Tongue (tissue), 2 donors: ENCODE measurements around the gene POU3F2. TPM values are rescaled to one million over a fixed set of nuclear protein-coding genes. Genes with fewer than 3 reads are reported as not detected.
A peak's percentile ranks its signal among the peaks of the same experiment; 100 is the strongest.

ENCODE experiments used
- DNase-seq: peaks from one replicate; pipeline ENCODE4 v3.0.0-alpha.2; 2015
- total RNA-seq: library from RNA; depleted of rRNA; stranded (reverse); fragments of >200 nt; gene quantifications from one replicate; pipeline ENCODE4 v1.2.3, GENCODE V29; 2014

The POU3F2 gene
- total RNA-seq, 1 donor from 2014 or later, result 0.41 TPM

DNA sequence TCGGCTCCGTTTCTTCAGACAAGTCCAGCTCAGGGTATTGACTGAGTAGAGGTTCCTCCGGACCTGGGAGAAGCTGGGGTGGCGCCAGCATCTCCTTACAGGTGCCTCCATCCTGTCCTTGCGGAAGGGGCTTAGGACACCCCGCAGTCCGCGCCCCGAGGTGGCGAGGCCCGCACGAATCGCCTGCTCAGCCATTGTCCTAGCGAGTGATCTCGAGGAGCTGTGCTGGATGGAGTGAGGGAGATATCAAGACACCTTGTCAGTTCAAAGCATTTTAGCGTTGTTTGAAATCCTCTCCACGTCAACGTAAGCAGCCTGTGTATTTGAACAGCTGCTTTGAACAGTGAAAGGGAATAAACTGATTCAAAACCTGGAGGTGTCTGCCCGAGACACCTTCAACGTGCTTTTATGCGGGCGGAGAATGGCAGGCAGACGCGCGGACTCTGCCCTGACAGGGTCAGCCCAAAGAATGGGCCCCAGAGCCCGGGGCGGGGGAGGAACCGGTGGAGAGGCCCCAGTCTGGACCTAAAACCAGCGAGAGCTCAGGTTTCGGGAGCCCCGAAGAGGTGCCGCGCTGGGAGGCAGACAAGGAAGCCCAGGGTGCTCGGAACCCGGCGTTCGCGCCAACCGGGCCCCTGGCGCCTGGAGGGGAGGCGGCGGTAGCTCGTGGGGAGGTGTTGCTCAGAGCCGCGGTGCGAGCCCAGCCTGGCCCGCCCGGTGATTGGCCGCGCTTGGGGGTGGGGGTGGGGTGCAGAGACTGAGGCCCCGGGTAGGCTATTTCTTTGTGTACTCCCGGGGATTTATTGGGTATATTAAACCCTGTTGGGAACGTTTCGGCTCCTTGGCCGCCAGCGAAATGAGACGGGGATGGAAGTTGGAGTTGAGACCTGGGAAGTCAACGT, 3.1 kb upstream of the POU3F2 start:
- DNase-seq, result no peak

DNA sequence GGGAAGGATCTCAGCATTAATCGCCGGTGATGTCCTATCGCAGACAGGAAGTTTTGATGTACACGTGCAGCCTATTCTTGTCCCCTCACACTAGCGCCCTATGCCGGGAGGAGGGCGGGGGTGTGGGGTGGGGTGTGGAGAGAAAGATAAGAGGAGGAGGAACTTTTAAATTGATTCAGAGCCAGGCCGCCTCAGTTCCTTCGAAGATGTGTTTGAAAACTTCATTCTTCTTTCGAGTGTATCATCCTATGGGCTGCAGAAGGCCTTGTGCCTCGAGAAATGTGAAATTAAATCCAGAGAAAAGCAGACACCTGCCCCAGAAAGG, 2.5 kb upstream of the POU3F2 start:
- DNase-seq, result no peak

DNA sequence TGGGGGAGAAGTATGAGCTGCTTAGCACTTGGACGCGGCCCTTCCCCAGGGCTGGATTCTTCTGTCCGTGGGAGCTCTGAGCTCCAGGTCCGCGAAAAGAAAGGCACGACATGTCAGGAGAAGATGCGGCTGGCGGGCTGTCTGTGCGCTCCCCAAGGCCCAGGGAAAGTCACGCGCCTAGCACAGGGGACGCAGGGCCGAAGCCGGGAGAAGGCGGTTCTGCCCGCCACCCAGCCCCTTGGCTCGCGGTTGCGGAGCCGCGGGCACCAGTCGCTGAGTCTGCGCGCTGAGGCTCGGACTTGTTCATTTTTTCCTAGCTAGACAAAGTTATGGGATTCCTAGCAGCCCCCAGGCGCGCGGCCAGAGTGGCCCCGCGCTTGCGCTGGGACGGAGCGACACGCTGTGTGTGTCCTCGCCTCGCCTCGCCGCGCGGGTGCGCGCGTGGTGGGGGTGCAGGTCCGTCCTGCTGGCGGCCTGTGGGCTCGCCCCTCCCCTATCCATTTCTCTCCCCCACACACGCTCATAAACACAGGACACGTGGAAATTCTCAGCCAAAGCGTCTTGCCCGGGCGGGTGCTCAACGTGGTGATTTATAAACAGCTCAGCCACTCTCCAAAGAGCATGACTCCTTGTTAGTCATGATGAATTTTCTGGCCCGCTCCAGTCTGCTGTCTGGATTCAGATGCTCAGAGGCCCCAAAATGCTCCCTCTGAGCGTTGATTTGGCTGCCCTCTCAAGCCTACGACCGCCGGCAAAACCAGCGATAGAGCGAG, 1.9 kb upstream of the POU3F2 start:
- peak; percentile 24 for DNase-seq

DNA sequence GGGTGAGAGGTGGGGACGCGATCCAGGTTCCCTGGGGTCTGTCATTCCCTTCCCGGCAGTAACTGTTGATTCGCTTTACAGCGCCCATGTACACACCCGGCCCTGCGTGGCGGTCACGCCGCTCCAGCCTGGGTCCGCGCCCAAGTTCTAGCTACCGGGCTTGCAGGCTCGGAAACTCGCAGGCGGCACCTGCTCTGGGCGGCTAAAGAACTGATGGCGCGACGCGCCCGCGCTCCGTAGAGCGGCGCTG, 1.4 kb upstream of the POU3F2 start:
- DNase-seq, result no peak

DNA sequence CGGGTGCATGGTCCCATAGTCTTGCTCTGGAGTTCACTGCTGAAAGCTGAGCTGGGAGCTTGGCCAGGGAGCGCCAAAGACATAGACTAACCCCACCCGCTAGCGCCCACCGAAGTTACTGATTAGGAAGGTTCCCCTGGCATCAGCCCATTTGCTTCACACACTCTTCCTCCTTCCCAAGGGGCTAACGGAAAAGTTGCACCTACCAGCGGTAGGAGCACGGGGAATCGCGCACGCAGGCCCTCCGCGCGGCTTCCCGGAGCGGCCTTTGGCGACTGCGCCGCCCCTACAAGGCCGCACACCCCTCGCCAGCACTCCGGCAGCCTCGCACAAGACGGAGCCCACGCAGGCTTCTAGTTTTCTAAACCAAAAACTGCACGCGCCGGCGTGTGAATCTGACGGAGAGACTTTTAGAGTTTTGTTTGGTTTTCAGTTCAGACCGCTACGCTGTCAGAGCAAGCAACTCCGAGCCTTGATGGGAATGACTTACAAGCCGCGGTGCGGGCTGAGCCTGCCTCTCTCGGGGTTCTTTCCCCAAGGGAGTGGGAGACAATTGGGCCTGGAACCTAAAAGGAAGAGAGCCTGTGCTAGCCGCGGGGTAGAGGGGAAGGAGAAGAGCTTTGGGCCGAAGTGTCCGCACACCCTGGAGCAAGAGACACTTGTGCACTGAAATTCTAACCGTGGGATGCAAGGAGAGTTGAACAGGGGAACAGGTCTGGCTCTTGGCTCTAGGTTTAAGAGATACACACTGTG, 891 bp upstream of the POU3F2 start:
- DNase-seq, result peak; percentile 48

DNA sequence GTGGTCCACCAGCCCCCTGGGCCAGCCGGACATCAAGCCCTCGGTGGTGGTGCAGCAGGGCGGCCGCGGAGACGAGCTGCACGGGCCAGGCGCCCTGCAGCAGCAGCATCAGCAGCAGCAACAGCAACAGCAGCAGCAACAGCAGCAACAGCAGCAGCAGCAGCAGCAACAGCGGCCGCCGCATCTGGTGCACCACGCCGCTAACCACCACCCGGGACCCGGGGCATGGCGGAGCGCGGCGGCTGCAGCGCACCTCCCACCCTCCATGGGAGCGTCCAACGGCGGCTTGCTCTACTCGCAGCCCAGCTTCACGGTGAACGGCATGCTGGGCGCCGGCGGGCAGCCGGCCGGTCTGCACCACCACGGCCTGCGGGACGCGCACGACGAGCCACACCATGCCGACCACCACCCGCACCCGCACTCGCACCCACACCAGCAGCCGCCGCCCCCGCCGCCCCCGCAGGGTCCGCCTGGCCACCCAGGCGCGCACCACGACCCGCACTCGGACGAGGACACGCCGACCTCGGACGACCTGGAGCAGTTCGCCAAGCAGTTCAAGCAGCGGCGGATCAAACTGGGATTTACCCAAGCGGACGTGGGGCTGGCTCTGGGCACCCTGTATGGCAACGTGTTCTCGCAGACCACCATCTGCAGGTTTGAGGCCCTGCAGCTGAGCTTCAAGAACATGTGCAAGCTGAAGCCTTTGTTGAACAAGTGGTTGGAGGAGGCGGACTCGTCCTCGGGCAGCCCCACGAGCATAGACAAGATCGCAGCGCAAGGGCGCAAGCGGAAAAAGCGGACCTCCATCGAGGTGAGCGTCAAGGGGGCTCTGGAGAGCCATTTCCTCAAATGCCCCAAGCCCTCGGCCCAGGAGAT, 1.0 kb downstream of the POU3F2 start:
- no peak for DNase-seq

DNA sequence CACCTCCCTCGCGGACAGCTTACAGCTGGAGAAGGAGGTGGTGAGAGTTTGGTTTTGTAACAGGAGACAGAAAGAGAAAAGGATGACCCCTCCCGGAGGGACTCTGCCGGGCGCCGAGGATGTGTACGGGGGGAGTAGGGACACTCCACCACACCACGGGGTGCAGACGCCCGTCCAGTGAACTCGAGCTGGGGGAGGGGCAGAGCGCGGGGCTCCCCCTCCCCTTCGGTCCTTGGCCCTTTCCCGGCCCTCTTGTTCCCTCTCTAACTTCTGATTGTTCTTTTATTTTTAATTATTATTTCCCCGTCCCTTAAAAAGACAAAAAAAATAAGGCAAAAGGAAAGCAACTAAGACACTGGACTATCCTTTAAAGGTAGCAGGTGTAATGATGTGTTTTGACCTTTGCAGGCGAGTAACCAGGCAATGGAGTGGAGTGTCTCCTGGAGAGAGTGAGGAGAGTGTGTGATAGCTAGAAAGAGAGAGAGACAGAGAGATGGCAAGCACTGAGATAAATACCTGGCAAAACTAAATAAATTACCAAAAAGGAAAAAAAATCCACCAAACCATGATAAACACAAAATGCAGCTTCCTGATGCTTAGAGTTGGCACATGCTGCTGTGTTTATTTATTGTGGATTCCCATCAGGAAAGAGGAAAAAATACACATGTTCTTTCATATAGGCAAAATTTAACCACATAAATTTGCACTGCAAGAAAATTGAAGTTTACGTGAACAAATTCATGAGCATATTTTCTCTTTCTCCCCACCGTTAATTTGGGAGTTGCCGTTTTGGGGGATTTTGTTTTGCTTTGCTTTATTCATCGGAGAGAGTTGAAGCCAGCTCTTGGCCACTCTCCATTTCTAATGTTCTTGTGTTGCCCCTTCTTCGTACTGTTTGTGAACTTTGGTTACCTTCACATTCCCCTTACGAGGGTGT, 1.9 kb downstream of the POU3F2 start:
- no peak for DNase-seq

DNA sequence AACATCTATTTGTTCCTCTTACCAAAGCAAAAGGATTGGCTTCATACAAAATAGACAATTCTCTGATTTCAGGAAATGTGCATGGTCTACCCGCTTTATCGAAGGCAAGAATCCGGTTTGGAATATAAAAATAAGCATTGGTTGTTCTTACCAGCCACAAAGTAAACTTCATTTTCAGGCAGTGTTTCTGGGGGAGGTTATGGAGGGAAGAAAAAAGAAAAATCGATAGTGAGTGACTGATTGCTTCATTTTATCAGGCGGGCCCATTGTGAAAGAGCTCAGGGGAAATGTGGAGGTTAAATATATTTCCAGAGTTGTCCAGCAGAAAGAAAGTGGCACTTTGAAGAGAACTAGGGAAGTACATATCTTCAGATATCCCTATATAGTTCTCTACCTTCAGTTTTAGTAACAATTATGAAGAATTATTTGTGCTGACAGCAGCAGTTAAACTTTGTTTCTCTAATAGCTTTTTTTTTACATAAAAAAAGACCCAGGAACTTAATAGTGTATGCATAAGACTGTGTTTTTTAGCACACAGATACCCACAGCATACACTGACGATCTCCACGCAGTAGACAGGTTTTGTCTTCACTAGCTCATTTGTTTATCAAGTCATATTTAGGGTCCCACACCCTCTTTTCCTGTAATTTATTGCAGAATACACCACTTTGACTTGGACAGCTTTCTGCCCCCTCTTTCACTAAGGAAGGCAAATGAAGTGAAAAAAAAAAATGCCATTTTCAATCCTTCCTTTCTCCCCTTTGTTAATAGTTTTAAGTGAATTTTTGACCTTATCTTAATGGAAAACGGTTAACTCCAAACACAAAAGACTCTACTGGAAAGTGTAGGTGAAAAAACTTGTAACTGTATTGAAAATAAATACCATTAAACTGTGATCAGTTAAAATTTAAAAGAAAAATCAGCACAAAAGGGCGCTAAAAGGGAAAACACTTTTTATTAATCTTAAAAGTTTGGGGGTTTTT, 2.9 kb downstream of the POU3F2 start:
- peak; percentile 29 for DNase-seq

DNA sequence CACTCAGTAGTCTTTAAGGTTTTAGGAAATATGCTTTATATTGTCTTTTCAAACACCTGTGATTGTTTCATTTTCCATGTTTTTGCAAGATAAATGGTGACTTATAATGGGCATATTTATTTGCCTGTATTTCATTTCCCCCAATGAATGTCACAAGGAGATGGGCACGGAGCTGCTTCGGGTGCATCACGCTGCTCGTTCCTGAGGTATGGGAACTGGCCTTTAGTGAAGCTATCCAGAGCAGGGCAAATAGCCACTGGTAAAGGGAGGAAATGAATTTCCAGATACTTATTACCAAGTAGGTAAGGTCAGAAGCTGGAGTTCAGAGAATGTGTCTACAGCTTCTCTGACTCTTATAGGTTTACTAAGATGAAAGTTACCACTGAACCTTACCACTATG, 3.7 kb downstream of the POU3F2 start:
- no peak for DNase-seq

DNA sequence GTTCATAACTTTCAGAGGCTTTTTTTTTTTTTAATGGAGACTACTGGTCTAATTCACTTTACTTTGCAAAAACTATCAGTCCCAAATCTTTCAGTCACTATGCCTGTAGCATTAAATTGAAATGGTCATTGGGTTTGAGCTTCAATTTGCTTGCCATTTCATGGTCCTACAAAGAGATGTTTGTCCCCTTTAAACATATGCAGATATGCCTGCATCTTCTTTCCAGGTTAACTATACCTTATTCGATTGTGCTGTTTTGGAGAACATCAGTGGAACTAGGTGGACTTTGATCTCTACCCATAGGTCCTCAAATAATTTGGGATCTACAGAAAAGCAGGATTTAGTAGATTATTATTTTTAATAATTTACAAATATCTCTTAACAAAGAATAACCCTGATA, 4.6 kb downstream of the POU3F2 start:
- DNase-seq, result no peak

DNA sequence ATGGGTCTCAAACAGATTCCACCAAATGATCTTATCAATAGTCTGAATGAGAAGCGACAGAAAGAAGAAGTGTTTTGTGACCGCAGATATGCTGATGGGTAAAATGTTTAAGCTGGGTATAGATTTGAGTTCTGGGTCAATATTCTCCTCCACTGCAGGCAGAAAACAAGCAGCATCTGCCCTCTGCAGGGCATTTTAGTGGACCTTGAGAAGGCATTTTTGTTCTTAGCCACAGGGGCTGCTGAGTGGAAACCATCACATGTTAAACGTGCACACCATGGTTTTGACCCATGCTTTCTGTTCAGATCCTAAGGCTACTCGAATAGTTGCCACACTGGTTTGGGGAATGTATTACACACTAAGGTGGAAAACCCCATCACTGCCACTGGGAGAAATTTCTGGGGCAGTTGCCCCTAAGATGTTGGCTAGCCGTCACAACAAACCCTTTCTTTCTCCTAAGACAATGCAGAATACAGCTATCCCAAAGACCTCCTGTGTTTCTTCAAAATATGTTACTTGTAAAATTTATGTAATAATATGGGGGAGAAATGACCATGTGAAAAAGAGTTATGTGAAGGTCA, 5.5 kb downstream of the POU3F2 start:
- DNase-seq, result peak; percentile 43

DNA sequence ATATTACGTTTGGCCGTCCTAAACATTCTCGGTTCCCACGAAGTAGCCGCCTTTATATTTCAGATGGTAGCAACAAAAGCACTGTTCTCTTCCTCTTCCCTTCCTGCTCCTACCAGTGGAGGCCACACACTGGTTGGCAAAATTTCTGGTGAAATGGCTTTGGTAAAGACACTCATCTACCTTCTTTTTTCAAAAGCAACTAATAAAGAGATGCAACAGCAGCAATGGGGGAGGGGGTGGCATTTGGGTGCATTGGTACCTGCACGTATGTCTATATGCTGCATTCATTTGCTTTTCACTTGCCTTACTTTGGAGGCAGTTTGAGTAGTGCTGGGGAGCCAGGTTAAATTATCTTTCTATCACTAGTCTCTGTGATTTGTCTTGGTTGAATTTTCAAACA, 6.0 kb downstream of the POU3F2 start:
- DNase-seq, result no peak

DNA sequence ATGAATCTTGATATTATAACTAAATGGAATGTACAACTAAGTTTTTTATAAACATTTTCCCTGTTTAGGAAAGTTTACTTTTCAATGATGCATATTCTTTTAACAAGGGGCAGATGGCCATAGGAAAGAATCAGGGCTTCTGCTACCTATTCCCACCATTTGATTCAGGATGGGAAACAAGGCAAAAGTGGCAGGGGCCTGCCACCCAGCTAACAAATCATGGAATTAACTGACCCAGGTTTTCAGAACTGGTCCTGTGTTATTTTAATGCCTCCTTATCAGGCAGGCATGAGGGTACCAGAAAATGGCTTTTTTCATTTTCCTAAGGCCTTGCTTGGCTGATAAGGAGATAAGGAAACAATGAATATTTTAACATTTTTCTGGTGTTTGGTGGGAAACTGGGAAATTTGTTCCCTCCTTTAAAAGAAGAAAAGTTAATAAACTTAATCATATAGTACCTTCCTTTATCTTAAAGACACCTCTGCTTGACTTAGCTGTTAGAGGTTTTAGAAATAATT, 6.7 kb downstream of the POU3F2 start:
- DNase-seq, result no peak

DNA sequence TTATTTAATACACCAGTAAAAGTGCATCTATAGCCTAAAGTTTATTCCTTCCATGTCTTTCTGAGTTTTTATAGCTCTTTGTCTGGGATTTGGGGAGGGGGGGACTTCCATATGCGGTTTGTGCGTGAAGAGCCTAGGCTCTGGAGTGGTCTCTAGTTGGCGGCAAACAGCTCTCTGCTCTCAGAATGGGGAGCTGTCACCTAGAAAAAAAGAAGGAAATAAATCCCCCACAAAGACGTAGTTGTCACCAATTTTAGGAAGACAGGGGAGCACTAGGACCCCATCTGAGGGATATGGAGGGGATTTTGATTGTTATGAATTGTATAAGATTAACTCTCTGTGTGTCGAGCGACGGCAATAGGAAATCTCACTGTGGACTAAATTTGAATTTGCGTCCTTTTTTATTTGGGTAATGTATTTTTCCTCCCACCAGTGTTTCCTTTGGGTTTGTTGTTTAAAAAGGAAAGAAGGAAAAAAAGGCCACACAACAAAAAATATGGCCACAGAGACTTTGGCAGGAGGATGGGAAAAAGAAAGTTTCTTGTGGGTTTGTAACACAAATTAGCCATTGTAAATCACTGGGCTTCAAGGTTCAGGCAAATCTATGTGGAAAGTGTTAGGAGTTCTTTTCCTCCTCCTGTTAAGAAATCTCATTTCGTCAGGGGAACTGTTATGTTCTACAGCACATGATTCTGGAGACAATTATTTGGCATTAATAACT, 7.4 kb downstream of the POU3F2 start:
- DNase-seq, result no peak

DNA sequence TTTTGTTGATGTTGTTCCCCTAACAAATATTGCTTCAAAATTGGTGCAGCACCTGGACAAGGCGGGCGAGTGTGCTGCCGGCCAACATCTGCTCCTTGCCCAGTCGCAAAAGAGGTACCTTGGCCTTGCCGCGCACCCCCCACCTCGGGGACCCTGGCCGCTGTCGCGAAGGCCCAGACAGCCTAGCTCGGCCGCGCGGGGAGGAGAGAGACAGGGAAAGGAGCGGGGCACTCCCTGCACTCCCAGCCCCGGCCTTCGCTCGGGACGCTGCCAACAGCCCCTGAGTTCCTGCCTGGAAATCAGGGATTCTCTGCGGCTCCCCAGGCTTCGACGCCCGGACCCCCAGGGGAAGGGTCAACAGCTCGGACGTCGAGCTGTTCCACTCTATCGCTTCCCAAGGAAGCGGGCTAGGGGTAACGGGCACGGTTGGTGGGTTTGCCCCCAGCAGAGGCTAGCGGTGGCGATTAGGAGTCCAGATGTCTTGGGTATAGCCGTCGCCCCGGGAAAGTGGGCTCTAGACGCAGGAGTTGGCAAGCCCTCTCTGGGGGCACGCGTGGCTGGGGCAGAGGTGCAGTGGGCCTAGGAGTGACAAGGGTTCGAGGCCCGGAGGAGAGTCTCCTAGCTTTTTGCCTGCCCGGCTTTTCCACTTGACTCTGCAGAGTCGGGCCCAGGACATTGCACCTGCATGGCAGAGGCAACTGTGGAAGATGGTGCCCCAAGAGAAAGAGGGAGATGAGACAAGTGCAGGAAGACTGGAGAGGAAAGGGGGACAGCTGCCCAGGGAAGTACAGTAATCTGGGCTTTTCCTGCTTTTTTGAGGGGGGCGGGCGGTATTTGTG, 8.2 kb downstream of the POU3F2 start:
- no peak for DNase-seq

DNA sequence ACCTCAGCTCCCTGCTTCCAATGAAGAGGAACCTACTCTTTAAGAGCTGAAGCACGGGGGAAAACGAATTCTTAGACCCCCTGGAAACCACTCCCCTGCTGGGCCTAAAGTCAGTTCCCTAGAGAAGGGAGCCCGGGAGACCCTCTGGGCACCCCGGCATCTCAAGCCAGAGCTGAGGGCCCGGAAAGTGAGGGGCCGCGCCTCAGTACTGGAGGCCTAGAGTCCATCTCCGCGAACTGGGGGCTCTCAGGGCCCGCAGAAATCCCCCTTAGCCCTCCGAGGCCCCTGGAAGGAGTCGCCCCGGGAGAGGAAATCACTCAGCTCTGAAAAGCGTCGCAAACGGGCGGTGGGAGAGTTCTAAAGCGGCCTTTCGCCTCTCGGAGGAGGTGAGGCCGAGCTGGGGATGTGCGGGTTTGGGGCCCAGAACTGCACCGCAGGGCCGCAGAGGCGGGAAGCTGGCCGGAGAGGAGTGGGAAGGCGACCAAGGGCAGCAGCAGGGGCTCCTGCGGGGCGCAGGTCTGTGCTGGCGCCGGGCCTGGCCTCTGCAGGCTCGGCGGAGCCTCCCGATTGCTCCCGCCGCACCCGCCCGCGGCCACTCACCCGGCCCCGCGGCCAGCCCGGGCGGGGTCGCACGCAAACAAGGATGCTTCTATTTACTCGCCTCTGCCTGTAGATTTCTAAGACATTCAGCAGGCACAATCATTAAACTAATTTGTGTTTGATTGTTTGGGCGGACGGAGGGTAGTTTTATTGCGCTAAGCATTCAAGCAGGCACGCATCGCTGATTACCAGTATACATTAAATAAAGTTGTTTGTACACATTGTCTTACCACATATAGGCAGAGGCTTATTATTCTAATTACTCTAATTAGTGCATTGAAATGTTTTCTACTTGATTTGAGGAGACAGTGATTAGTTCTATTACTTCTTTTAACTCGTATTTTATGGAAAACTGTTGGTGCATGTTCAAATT, 9.2 kb downstream of the POU3F2 start:
- DNase-seq, result no peak
